HG02678 (cell line): ENCODE results near the gene PPP2R5D.

Source experiments
- ATAC-seq: cut with Tn5 transposase; IDR thresholded peaks from one replicate; pipeline ENCODE4 v1.9.1; 2021; ENCODE audit warnings: mild to moderate bottlenecking, moderate library complexity; ENCODE audit not compliant: unreplicated experiment

Gene PPP2R5D

GRCh38 chr6:42963179-42963854 is 21.1 kb upstream of the PPP2R5D start:
- ATAC-seq = no peak

GRCh38 chr6:42963855-42964605 is 20.3 kb upstream of the PPP2R5D start:
- ATAC-seq = no peak

- ATAC-seq = no peak
These were observed 17.8 kb upstream of the PPP2R5D start for GRCh38 chr6:42966571-42966970.

GRCh38 chr6:42967228-42967627 is 17.1 kb upstream of the PPP2R5D start:
- no peak for ATAC-seq

GRCh38 chr6:42968126-42968701 is 16.2 kb upstream of the PPP2R5D start:
- no peak for ATAC-seq

- no peak for ATAC-seq
These were observed 15.6 kb upstream of the PPP2R5D start for GRCh38 chr6:42968783-42969182.

- no peak for ATAC-seq
These were observed 14.9 kb upstream of the PPP2R5D start for GRCh38 chr6:42969431-42969830.

- ATAC-seq = no peak
These were observed 14.4 kb upstream of the PPP2R5D start for GRCh38 chr6:42969934-42970333.

- ATAC-seq = no peak
These were observed 13.3 kb upstream of the PPP2R5D start for GRCh38 chr6:42970871-42971612.

GRCh38 chr6:42971746-42972327 is 12.5 kb upstream of the PPP2R5D start:
- no peak for ATAC-seq

- ATAC-seq = no peak
These were observed 10.4 kb upstream of the PPP2R5D start for GRCh38 chr6:42973926-42974325.

GRCh38 chr6:42974919-42975505 is 9.4 kb upstream of the PPP2R5D start:
- no peak for ATAC-seq

GRCh38 chr6:42978487-42978838 is 5.9 kb upstream of the PPP2R5D start:
- ATAC-seq = no peak

- peak; percentile 95 for ATAC-seq
These were observed 5.4 kb upstream of the PPP2R5D start, which contains the start of gene PEX6 for GRCh38 chr6:42978839-42979522. PEX6 (minus strand) TSS chr6:42979181; CDS start chr6:42979150, 31 bp downstream.

- ATAC-seq = peak; percentile 0
These were observed 4.7 kb upstream of the PPP2R5D start for GRCh38 chr6:42979523-42980177.

GRCh38 chr6:42981836-42982235 is 2.5 kb upstream of the PPP2R5D start:
- ATAC-seq = no peak

GRCh38 chr6:42984924-42985475 is 630 bp downstream of the PPP2R5D start:
- ATAC-seq = no peak

GRCh38 chr6:42987533-42988451 is 3.4 kb downstream of the PPP2R5D start:
- ATAC-seq = no peak
